Measurements from ENCODE around the gene RBSN.

- no peak for TF ChIP-seq CTCF (IDR thresholded peaks at IDR 0.05)
- no peak for TF ChIP-seq POLR2A (IDR thresholded peaks at IDR 0.05)
These were observed 29.5 kb downstream of the RBSN start for GRCh38 chr3:15069441-15069840.

Measured in ovary (tissue), 3 donors.